M059J (cell line): ENCODE results near the gene TAF11L14. TPM values are rescaled to one million over a fixed set of nuclear protein-coding genes. Genes with fewer than 3 reads are reported as not detected.

Experiments
- DNase-seq: peaks from one replicate; pipeline ENCODE4 v3.0.0-alpha.2; 2012; ENCODE audit warnings: low read depth
- total RNA-seq: library from RNA; depleted of rRNA; stranded (reverse); fragments of >200 nt; shearing (Covaris generic); gene quantifications from 2 replicates; pipeline ENCODE4 v1.2.3, GENCODE V29; 2014; rRNA removed

TAF11L14 gene
- total RNA-seq, 1 experiment from 2014 or later: not detected

- peak; percentile 24 for DNase-seq
These were observed 45.4 kb downstream of the TAF11L14 start for GRCh38 chr5:17679597-17680203.

DNA sequence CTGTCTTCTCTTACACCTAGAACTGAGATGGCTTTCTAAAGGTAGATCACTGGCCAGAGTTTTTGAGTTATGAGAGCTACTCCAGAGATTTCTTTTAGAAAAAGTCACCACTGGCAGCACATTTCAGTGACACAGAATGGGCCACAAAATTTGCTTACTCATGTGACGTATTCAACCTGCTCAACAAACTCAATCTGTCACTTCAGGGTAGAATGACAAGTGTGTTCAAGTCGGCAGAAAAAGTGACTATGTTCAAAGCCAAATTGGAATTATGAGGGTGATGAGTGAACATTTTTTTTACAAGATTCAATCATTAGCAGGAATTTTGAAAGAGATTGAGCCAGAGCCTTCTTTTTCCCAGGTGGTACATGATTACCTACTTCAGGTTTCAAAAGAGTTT lies 46.5 kb downstream of the TAF11L14 start:
- DNase-seq: no peak

Other genes with a start within 250 kb of the TAF11L14 start
- not detected in 2 replicates for gene TAF11L2, start 136.2 kb upstream of the TAF11L14 start, total RNA-seq
- gene TAF11L3, start 116.1 kb upstream of the TAF11L14 start, total RNA-seq: not detected in 2 replicates
- gene TAF11L4, start 112.7 kb upstream of the TAF11L14 start, total RNA-seq: not detected in 2 replicates
- gene TAF11L5, start 109.2 kb upstream of the TAF11L14 start, total RNA-seq: not detected in 2 replicates
- gene TAF11L6, start 105.8 kb upstream of the TAF11L14 start, total RNA-seq: not detected in 2 replicates
- not detected in 2 replicates for gene TAF11L7, start 48.7 kb upstream of the TAF11L14 start, total RNA-seq
- gene TAF11L8, start 43.5 kb upstream of the TAF11L14 start, total RNA-seq: not detected in 2 replicates
- not detected in 2 replicates for gene TAF11L9, start 40.1 kb upstream of the TAF11L14 start, total RNA-seq
- gene TAF11L10, start 36.6 kb upstream of the TAF11L14 start, total RNA-seq: not detected in 2 replicates
- gene TAF11L11, start 30.3 kb upstream of the TAF11L14 start, total RNA-seq: not detected in 2 replicates
- not detected in 2 replicates for gene TAF11L12, start 24.1 kb upstream of the TAF11L14 start, total RNA-seq
- gene TAF11L13, start 2.4 kb upstream of the TAF11L14 start, total RNA-seq: not detected in 2 replicates